Trophoblast cell (in vitro differentiated cells and primary cell): ENCODE results near the gene HEXB.

ENCODE experiments used
- DNase-seq, 2 donors: peaks; one replicate each; pipeline ENCODE4 v3.0.0-alpha.2; 2016
- H2AFZ ChIP-seq: 2 replicates; pipeline ENCODE4 v1.6.1; 2013; ENCODE audit warnings: low read length, moderate library complexity, mild to moderate bottlenecking; ENCODE audit not compliant: insufficient read depth, poor library complexity
- H2AK5ac ChIP-seq: 2 replicates; pipeline ENCODE4 v1.6.1; 2013; ENCODE audit warnings: mild to moderate bottlenecking, low read length
- H2BK120ac ChIP-seq: 2 replicates; pipeline ENCODE4 v1.6.1; 2013; ENCODE audit warnings: low read length, mild to moderate bottlenecking, moderate library complexity; ENCODE audit not compliant: insufficient read depth, poor library complexity
- H2BK12ac ChIP-seq: 2 replicates; pipeline ENCODE4 v1.6.1; 2013; ENCODE audit warnings: mild to moderate bottlenecking, low read length, moderate library complexity
- H2BK5ac ChIP-seq: 2 replicates; pipeline ENCODE4 v1.6.1; 2013; ENCODE audit warnings: low read length, low read depth, moderate library complexity, mild to moderate bottlenecking; ENCODE audit not compliant: poor library complexity
- H3K14ac ChIP-seq: 2 replicates; pipeline ENCODE4 v1.6.1; 2013; ENCODE audit warnings: mild to moderate bottlenecking, low read length
- H3K18ac ChIP-seq: 2 replicates; pipeline ENCODE4 v1.6.1; 2013; ENCODE audit warnings: mild to moderate bottlenecking, low read length
- H3K23ac ChIP-seq: 2 replicates; pipeline ENCODE4 v1.6.1; 2013; ENCODE audit warnings: low read length
- H3K27ac ChIP-seq: 2 replicates; pipeline ENCODE4 v1.5.1; 2013; ENCODE audit warnings: low read depth, mild to moderate bottlenecking, inconsistent platforms, low read length, moderate library complexity
- H3K27me3 ChIP-seq: 2 replicates; pipeline ENCODE4 v1.6.1; 2013; ENCODE audit warnings: inconsistent platforms, mild to moderate bottlenecking, low read length, moderate library complexity; ENCODE audit not compliant: insufficient read depth
- H3K36me3 ChIP-seq, 2 experiments: 1 replicate in 1 of 2; 2 replicates in 1 of 2; pipeline ENCODE4 v1.6.1; 2013; ENCODE audit warnings: low read length in 2 of 2, mild to moderate bottlenecking in 2 of 2, moderate library complexity in 1 of 2; ENCODE audit not compliant: insufficient read depth in 2 of 2, control insufficient read depth in 1 of 2
- H3K4ac ChIP-seq: 2 replicates; pipeline ENCODE4 v1.6.1; 2013; ENCODE audit warnings: low read depth, mild to moderate bottlenecking, low read length, moderate library complexity
- H3K4me1 ChIP-seq, 2 experiments: 1 replicate in 1 of 2; 2 replicates in 1 of 2; pipeline ENCODE4 v1.6.1; 2013; ENCODE audit warnings: low read length in 2 of 2, mild to moderate bottlenecking in 2 of 2, moderate library complexity in 1 of 2; ENCODE audit not compliant: insufficient read depth in 2 of 2, control insufficient read depth in 1 of 2
- H3K4me2 ChIP-seq: 2 replicates; pipeline ENCODE4 v1.6.1; 2013; ENCODE audit warnings: inconsistent platforms, mild to moderate bottlenecking, low read length, moderate library complexity
- H3K4me3 ChIP-seq: 2 replicates; pipeline ENCODE4 v1.5.1; 2013; ENCODE audit warnings: mild to moderate bottlenecking, low read depth, low read length, inconsistent platforms
- H3K79me1 ChIP-seq: one replicate; pipeline ENCODE4 v1.6.1; 2013; ENCODE audit warnings: low read length
- H3K79me2 ChIP-seq: 2 replicates; pipeline ENCODE4 v1.6.1; 2013; ENCODE audit warnings: low read length, mild to moderate bottlenecking; ENCODE audit not compliant: control insufficient read depth, insufficient read depth, poor library complexity
- H3K9ac ChIP-seq: 2 replicates; pipeline ENCODE4 v1.6.1; 2013; ENCODE audit warnings: mild to moderate bottlenecking, low read length
- H3K9me3 ChIP-seq: 2 replicates; pipeline ENCODE4 v1.6.1; 2013; ENCODE audit warnings: low read depth, mild to moderate bottlenecking, control low read depth, inconsistent platforms, low read length; ENCODE audit not compliant: insufficient read depth
- H4K12ac ChIP-seq: 2 replicates; pipeline ENCODE4 v1.6.1; 2013; ENCODE audit warnings: low read depth, mild to moderate bottlenecking, low read length, moderate library complexity
- H4K8ac ChIP-seq: 2 replicates; pipeline ENCODE4 v1.6.1; 2013; ENCODE audit warnings: low read depth, mild to moderate bottlenecking, low read length, moderate library complexity
- H4K91ac ChIP-seq: one replicate; pipeline ENCODE4 v1.6.1; 2013; ENCODE audit warnings: low read depth, mild to moderate bottlenecking, low read length, moderate library complexity
- WGBS: extraction: QIAGEN DNeasy Blood & Tissue Kit; methylation state at CpG from one replicate; pipeline ENCODE4 v1.1.7; 2013; ENCODE audit warnings: missing lambda C conversion rate; ENCODE audit not compliant: insufficient read length, insufficient coverage; ENCODE audit errors: extremely low coverage; 5-methylcytosine and 5-hydroxymethylcytosine counted together

The HEXB gene

GRCh38 chr5:74657165-74657564 lies 27.9 kb upstream of the HEXB start:
- Histone ChIP-seq H3K4ac (no peak overlapping the region), H3K79me1 (peaks cover 2% of the 10 kb centered on the region), H3K9me3 (peaks cover 3% of the 10 kb centered on the region), H2AFZ (no peak overlapping the region), H3K4me2 (no peak overlapping the region), H3K14ac (no peak overlapping the region), H3K18ac (no peak overlapping the region), H3K36me3 (no peaks in the 10 kb centered on the region), H3K27me3 (no peaks in the 10 kb centered on the region), H4K8ac (no peak overlapping the region), H2AK5ac (no peak overlapping the region), H2BK5ac (no peak overlapping the region), H3K9ac (no peak overlapping the region), H2BK120ac (no peak overlapping the region), H3K27ac (no peak overlapping the region), H4K12ac (no peak overlapping the region), H4K91ac (no peak overlapping the region), H2BK12ac (no peak overlapping the region), H3K79me2 (no peaks in the 10 kb centered on the region), H3K4me3 (no peak overlapping the region), H3K23ac (no peak overlapping the region), H3K4me1 (no peaks in the 10 kb centered on the region)
- no peak for DNase-seq
- no CpG with 5 or more reads among the region's 2 CpGs for WGBS

- no peak overlapping the region for H3K23ac ChIP-seq
- no peak overlapping the region for H2BK5ac ChIP-seq
- no peak overlapping the region for H2BK12ac ChIP-seq
- peaks cover 2% of the 10 kb centered on the region for H3K79me1 ChIP-seq
- H3K27me3 ChIP-seq: no peaks in the 10 kb centered on the region
- H2AK5ac ChIP-seq: no peak overlapping the region
- H3K4me2 ChIP-seq: no peak overlapping the region
- H2AFZ ChIP-seq: no peak overlapping the region
- H3K27ac ChIP-seq: no peak overlapping the region
- H4K8ac ChIP-seq: no peak overlapping the region
- H3K79me2 ChIP-seq: no peaks in the 10 kb centered on the region
- H3K4me1 ChIP-seq: no peaks in the 10 kb centered on the region
- H3K9me3 ChIP-seq: peaks cover 3% of the 10 kb centered on the region
- H3K4me3 ChIP-seq: no peak overlapping the region
- no peak overlapping the region for H2BK120ac ChIP-seq
- no peak overlapping the region for H3K14ac ChIP-seq
- H3K36me3 ChIP-seq: no peaks in the 10 kb centered on the region
- no peak overlapping the region for H4K91ac ChIP-seq
- no peak overlapping the region for H3K18ac ChIP-seq
- no peak for DNase-seq
- H4K12ac ChIP-seq: no peak overlapping the region
- no CpG with 5 or more reads among the region's 3 CpGs for WGBS
- H3K4ac ChIP-seq: no peak overlapping the region
- no peak overlapping the region for H3K9ac ChIP-seq
Observed at GRCh38 chr5:74659172-74659571, 25.9 kb upstream of the HEXB start.

DNA sequence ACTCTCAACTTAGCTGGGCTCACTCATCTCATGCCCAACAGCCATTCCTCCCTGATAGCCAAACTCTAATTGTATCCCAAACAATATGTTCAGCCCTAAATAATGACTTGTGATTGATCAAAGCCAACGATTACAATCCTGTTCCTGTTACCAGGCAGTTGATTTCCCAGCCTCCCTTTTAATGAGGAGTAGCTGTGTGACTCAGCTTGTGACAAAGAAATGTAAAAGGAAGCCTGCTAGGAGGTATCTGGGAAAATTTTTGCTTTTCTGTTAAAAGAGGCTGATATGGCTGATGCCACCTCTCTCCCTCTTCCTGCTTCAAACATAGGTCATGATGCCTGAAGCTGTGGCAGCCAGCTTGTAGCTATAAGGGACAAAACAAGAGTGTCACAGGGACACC lies 24.9 kb upstream of the HEXB start:
- Histone ChIP-seq H3K79me2 (no peaks in the 10 kb centered on the region), H3K9me3 (no peaks in the 10 kb centered on the region), H4K8ac (no peak overlapping the region), H3K36me3 (no peaks in the 10 kb centered on the region), H2BK120ac (no peak overlapping the region), H4K91ac (no peak overlapping the region), H3K79me1 (peaks cover 2% of the 10 kb centered on the region), H3K27me3 (no peaks in the 10 kb centered on the region), H3K27ac (no peak overlapping the region), H3K14ac (no peak overlapping the region), H4K12ac (no peak overlapping the region), H2BK5ac (no peak overlapping the region), H3K23ac (no peak overlapping the region), H3K4me1 (no peaks in the 10 kb centered on the region), H3K18ac (no peak overlapping the region), H3K4me2 (no peak overlapping the region), H3K9ac (no peak overlapping the region), H2BK12ac (no peak overlapping the region), H3K4me3 (no peak overlapping the region), H2AK5ac (no peak overlapping the region), H2AFZ (no peak overlapping the region), H3K4ac (no peak overlapping the region)
- no CpG with 5 or more reads among the region's 1 CpG for WGBS
- DNase-seq: no peak

GRCh38 chr5:74660873-74661272 lies 24.2 kb upstream of the HEXB start:
- no peak overlapping the region for H3K23ac ChIP-seq
- no peak overlapping the region for H3K4ac ChIP-seq
- H3K27me3 ChIP-seq: no peaks in the 10 kb centered on the region
- H3K4me2 ChIP-seq: no peak overlapping the region
- H4K12ac ChIP-seq: no peak overlapping the region
- no peak overlapping the region for H3K18ac ChIP-seq
- H2BK5ac ChIP-seq: no peak overlapping the region
- no CpG with 5 or more reads among the region's 5 CpGs for WGBS
- H2AFZ ChIP-seq: no peak overlapping the region
- no peak overlapping the region for H3K9ac ChIP-seq
- H3K36me3 ChIP-seq: no peaks in the 10 kb centered on the region
- no peaks in the 10 kb centered on the region for H3K9me3 ChIP-seq
- no peak overlapping the region for H3K4me3 ChIP-seq
- H2BK120ac ChIP-seq: no peak overlapping the region
- H3K4me1 ChIP-seq: no peaks in the 10 kb centered on the region
- peaks cover 2% of the 10 kb centered on the region for H3K79me1 ChIP-seq
- H3K79me2 ChIP-seq: no peaks in the 10 kb centered on the region
- no peak overlapping the region for H4K91ac ChIP-seq
- no peak overlapping the region for H2BK12ac ChIP-seq
- no peak overlapping the region for H4K8ac ChIP-seq
- H2AK5ac ChIP-seq: no peak overlapping the region
- H3K14ac ChIP-seq: no peak overlapping the region
- no peak overlapping the region for H3K27ac ChIP-seq
- DNase-seq: no peak
